GM19467 (cell line): Measurements from ENCODE around the gene ADM.
A peak's percentile ranks its signal among the peaks of the same experiment; 100 is the strongest.

Experiments
- ATAC-seq: cut with Tn5 transposase; IDR thresholded peaks from one replicate; pipeline ENCODE4 v1.9.1; 2021; ENCODE audit warnings: mild to moderate bottlenecking, moderate library complexity; ENCODE audit not compliant: unreplicated experiment

Gene ADM

GRCh38 chr11:10308201-10308954, 3.5 kb downstream of the ADM start:
- ATAC-seq: no peak

- no peak for ATAC-seq
These were observed 4.6 kb downstream of the ADM start for GRCh38 chr11:10309163-10310093.

- ATAC-seq: no peak
These were observed 5.5 kb downstream of the ADM start for GRCh38 chr11:10310301-10310841.

- ATAC-seq: no peak
These were observed 6.9 kb downstream of the ADM start for GRCh38 chr11:10311802-10312201.

GRCh38 chr11:10314199-10315072, 9.6 kb downstream of the ADM start:
- peak; percentile 85 for ATAC-seq

- ATAC-seq: no peak
These were observed 10.2 kb downstream of the ADM start for GRCh38 chr11:10315083-10315482.

- no peak for ATAC-seq
These were observed 12.4 kb downstream of the ADM start for GRCh38 chr11:10317151-10317755.

GRCh38 chr11:10317776-10318526, 13.1 kb downstream of the ADM start:
- ATAC-seq: peak; percentile 48

GRCh38 chr11:10318527-10318802, 13.6 kb downstream of the ADM start:
- no peak for ATAC-seq

- no peak for ATAC-seq
These were observed 15.1 kb downstream of the ADM start for GRCh38 chr11:10319702-10320558.

GRCh38 chr11:10320736-10321465, 16.0 kb downstream of the ADM start:
- no peak for ATAC-seq

- no peak for ATAC-seq
These were observed 17.5 kb downstream of the ADM start for GRCh38 chr11:10322401-10322800.

GRCh38 chr11:10322830-10323792, 18.2 kb downstream of the ADM start:
- ATAC-seq: no peak

GRCh38 chr11:10323793-10324170, 18.9 kb downstream of the ADM start:
- no peak for ATAC-seq

GRCh38 chr11:10324474-10324873, 19.6 kb downstream of the ADM start:
- ATAC-seq: no peak

GRCh38 chr11:10325277-10326011, 20.6 kb downstream of the ADM start:
- no peak for ATAC-seq
